Caco-2 (cell line): ENCODE data around the gene SLC2A13. TPM values are rescaled to one million over a fixed set of nuclear protein-coding genes. Genes with fewer than 3 reads are reported as not detected.

Experiments
- BruUV-seq: library from RNA; stranded (reverse); fragments of 400-500 nt; replicated peaks from 2 replicates; lab custom pipeline; 2021; lab: Mats Ljungman, UMichigan
- CTCF ChIA-PET: fragments of 300-600 bp; sonication (Branson Sonifier 250); formaldehyde crosslinking; loops from one replicate; lab custom pipeline; 2022; ENCODE audit warnings: antibody characterized with exemption; lab: Charles Lee
- POLR2A ChIA-PET: fragments of 300-600 bp; sonication (Branson Sonifier 250); formaldehyde crosslinking; loops from one replicate; lab custom pipeline; 2022; ENCODE audit warnings: antibody characterized with exemption; lab: Charles Lee
- DNase-seq, 2 experiments: peaks; one replicate each; pipeline versions ENCODE4 v3.0.0 to v3.0.0-alpha.2; 2020 to 2022
- H3K27me3 ChIP-seq: replicated peaks from 2 replicates; pipeline ENCODE4 v1.6.0; 2011; ENCODE audit warnings: low read length; ENCODE audit not compliant: control insufficient read depth, insufficient read depth
- H3K36me3 ChIP-seq: 2 replicates; pipeline ENCODE4 v1.5.1; 2011; ENCODE audit warnings: low read length; ENCODE audit not compliant: control insufficient read depth, insufficient read depth
- H3K4me1 ChIP-seq: fragments of 250-450 bp; sonication (Bioruptor Pico); 2 replicates; pipeline ENCODE4 v1.5.1; 2020; ENCODE audit warnings: mild to moderate bottlenecking
- H3K4me3 ChIP-seq: 2 replicates; pipeline ENCODE4 v1.5.1; 2011; ENCODE audit warnings: low read depth, mild to moderate bottlenecking, control low read depth, low read length
- H3K9me3 ChIP-seq: fragments of 250-450 bp; sonication (Bioruptor Pico); 2 replicates; pipeline ENCODE4 v1.5.1; 2020; ENCODE audit warnings: mild to moderate bottlenecking, moderate library complexity
- H3K27ac Mint-ChIP-seq: one replicate; pipeline ENCODE4 v1.8.0; 2022; ENCODE audit warnings: mixed read lengths; ENCODE audit not compliant: unreplicated experiment
- H3K27me3 Mint-ChIP-seq: one replicate; pipeline ENCODE4 v1.8.0; 2022; ENCODE audit warnings: mixed read lengths; ENCODE audit not compliant: insufficient read depth, unreplicated experiment
- H3K36me3 Mint-ChIP-seq: one replicate; pipeline ENCODE4 v1.8.0; 2022; ENCODE audit warnings: mild to moderate bottlenecking, mixed read lengths; ENCODE audit not compliant: insufficient read depth, unreplicated experiment
- H3K4me1 Mint-ChIP-seq: one replicate; pipeline ENCODE4 v1.8.0; 2022; ENCODE audit warnings: low read depth, mixed read lengths; ENCODE audit not compliant: unreplicated experiment
- H3K4me3 Mint-ChIP-seq: one replicate; pipeline ENCODE4 v1.8.0; 2022; ENCODE audit warnings: mild to moderate bottlenecking, moderate library complexity, mixed read lengths; ENCODE audit not compliant: unreplicated experiment
- H3K9me3 Mint-ChIP-seq: one replicate; pipeline ENCODE4 v1.8.0; 2022; ENCODE audit warnings: mixed read lengths; ENCODE audit not compliant: unreplicated experiment
- CTCF ChIP-seq, 2 experiments: fragments of 200-600 bp in 1 of 2; IDR thresholded peaks; 1 replicate in 1 of 2; 2 replicates in 1 of 2; pipeline versions ENCODE4 v1.5.1 to v1.8.0; 2011 to 2022; ENCODE audit warnings: antibody characterized with exemption in 1 of 2, control low read depth in 1 of 2, inconsistent platforms in 1 of 2, low read depth in 1 of 2, low read length in 1 of 2, mild to moderate bottlenecking in 1 of 2, moderate library complexity in 1 of 2; ENCODE audit not compliant: insufficient read depth in 1 of 2, severe bottlenecking in 1 of 2, unreplicated experiment in 1 of 2
- intact Hi-C: fragments of 100-400 bp; cut with micrococcal nuclease; formaldehyde crosslinking; loops from one replicate; pipeline ENCODE4 v1.10.0; 2022; ENCODE audit not compliant: unreplicated experiment
- total RNA-seq: library from RNA; stranded (reverse); gene quantifications from 2 replicates; pipeline ENCODE4 v1.2.3, GENCODE V29; 2022

Gene SLC2A13
- total RNA-seq, 1 experiment from 2014 or later = 3.0 TPM

GRCh38 chr12:39872425-39872824 is 233.5 kb downstream of the SLC2A13 start:
- H3K36me3 ChIP-seq = no peaks in the 10 kb centered on the region
- ChIA-PET CTCF (no interaction called here), POLR2A (interaction anchor here (0.6 kb wide), 1 partner anchor 14 kb away, joined by 3 read pairs; no protein-coding TSS in a partner anchor)
- TF ChIP-seq CTCF (IDR thresholded peaks at IDR 0.05; ENCODE audit: insufficient read depth in 1 of 2, low read depth in 1 of 2, low read length in 1 of 2, severe bottlenecking in 1 of 2, unreplicated experiment in 1 of 2) = no peak
- H3K4me1 ChIP-seq = no peaks in the 10 kb centered on the region
- no peaks in the 10 kb centered on the region for H3K27me3 ChIP-seq
- peaks cover 5% of the 10 kb centered on the region; the same call in 1 of the 2 replicates for H3K9me3 ChIP-seq
- no TSS peak for BruUV-seq
- H3K4me3 ChIP-seq = no peak overlapping the region
- Mint-ChIP-seq H3K36me3 (no peaks in the 10 kb centered on the region), H3K4me3 (no peak overlapping the region), H3K9me3 (no peaks in the 10 kb centered on the region), H3K27ac (no peak overlapping the region), H3K27me3 (no peaks in the 10 kb centered on the region), H3K4me1 (no peaks in the 10 kb centered on the region)
- no peak for DNase-seq
- intact Hi-C loops = no loop called here

DNA sequence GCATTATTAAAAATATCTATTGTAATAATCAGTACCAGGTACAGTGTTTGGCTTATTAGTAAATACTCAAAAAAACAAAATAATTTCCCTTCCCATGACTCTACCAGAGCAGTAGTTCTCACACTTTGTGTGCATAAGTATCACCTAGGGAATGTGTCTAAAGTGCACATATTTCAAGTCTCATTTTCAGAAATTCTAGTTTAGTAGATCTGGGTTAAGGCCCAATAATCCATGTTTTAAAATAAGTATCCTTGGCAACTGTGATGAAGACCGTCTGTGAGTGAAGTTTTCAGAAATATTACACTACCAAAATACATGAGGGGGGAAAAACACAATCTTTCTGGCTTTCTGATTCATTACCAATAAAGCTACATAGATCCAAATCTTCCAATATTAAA is 237.6 kb downstream of the SLC2A13 start:
- no peak for TF ChIP-seq CTCF (IDR thresholded peaks at IDR 0.05; ENCODE audit: insufficient read depth in 1 of 2, low read depth in 1 of 2, low read length in 1 of 2, severe bottlenecking in 1 of 2, unreplicated experiment in 1 of 2)
- Histone ChIP-seq H3K9me3 (no peaks in the 10 kb centered on the region), H3K36me3 (no peaks in the 10 kb centered on the region), H3K4me3 (no peak overlapping the region), H3K4me1 (no peaks in the 10 kb centered on the region), H3K27me3 (no peaks in the 10 kb centered on the region)
- no peak overlapping the region for H3K4me3 Mint-ChIP-seq
- no peaks in the 10 kb centered on the region for H3K36me3 Mint-ChIP-seq
- H3K27ac Mint-ChIP-seq = no peak overlapping the region
- no peaks in the 10 kb centered on the region for H3K9me3 Mint-ChIP-seq
- DNase-seq = no peak
- CTCF ChIA-PET = no interaction called here
- intact Hi-C loops = no loop called here
- H3K4me1 Mint-ChIP-seq = no peaks in the 10 kb centered on the region
- H3K27me3 Mint-ChIP-seq = no peaks in the 10 kb centered on the region
- POLR2A ChIA-PET = no interaction called here
- no TSS peak for BruUV-seq

DNA sequence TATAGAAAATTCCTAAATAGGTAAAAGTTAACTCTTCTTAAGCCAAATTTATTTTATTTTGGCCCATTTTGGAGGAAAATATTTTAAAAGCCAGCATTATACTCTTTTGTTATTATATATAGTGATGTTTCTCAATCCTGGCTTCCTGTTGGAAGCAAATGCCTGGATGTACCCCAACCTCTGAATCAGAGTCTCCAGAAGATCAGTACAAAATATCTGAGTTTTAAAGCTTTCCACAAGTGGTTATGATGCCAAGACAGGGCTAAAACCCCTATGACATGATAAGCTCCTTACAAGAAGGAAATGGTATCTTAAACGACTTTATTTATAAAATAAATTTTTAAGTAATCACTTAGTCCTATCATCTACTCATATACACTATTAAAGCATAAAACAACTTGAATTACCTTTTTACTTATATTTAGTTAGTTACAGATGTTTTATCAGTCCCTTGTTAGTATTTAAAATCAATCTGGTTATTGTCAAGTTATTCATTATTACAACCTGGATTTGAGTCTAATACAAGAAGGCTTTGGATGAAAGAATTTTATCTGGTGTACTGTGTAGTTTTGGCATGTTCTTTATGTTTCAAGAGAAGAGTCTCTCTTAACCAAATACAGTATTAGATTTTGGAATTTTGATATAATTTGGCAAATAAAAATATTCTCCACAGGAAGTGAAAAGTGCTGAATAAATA is 238.1 kb downstream of the SLC2A13 start:
- Mint-ChIP-seq H3K27me3 (no peaks in the 10 kb centered on the region), H3K27ac (no peak overlapping the region), H3K36me3 (no peaks in the 10 kb centered on the region), H3K9me3 (no peaks in the 10 kb centered on the region), H3K4me1 (no peaks in the 10 kb centered on the region), H3K4me3 (no peak overlapping the region)
- Histone ChIP-seq H3K4me1 (no peaks in the 10 kb centered on the region), H3K27me3 (no peaks in the 10 kb centered on the region), H3K4me3 (no peak overlapping the region), H3K9me3 (no peaks in the 10 kb centered on the region), H3K36me3 (no peaks in the 10 kb centered on the region)
- no peak for DNase-seq
- CTCF ChIA-PET = no interaction called here
- intact Hi-C loops = no loop called here
- POLR2A ChIA-PET = no interaction called here
- BruUV-seq = no TSS peak
- TF ChIP-seq CTCF (IDR thresholded peaks at IDR 0.05; ENCODE audit: insufficient read depth in 1 of 2, low read depth in 1 of 2, low read length in 1 of 2, severe bottlenecking in 1 of 2, unreplicated experiment in 1 of 2) = no peak
